H1 (cell line): ENCODE measurements around the gene NDUFAF3. TPM values are rescaled to one million over a fixed set of nuclear protein-coding genes. Genes with fewer than 3 reads are reported as not detected.
A peak's percentile ranks its signal among the peaks of the same experiment; 100 is the strongest.

ENCODE experiments used
- ATF2 ChIP-seq: IDR thresholded peaks from 2 replicates; pipeline ENCODE4 v1.6.1; 2012; ENCODE audit warnings: low read length, inconsistent platforms
- KDM1A ChIP-seq: fragments of 200-600, 300-600 bp; sonication (generic); IDR thresholded peaks from 2 replicates; pipeline ENCODE4 v1.7.1; 2016; ENCODE audit warnings: mild to moderate bottlenecking, low read length, borderline replicate concordance
- polyA plus RNA-seq, 7 experiments: library from polyadenylated mRNA; depleted of rRNA in 3 of 7; stranded (reverse) in 5 of 7; unstranded in 2 of 7; fragments of >200 nt in 5 of 7; fragments of 200-250 nt in 2 of 7; gene quantifications; 1 replicate in 5 of 7; 2 replicates in 1 of 7; 4 replicates in 1 of 7; pipeline versions ENCODE4 v1.2.1 to v1.2.3, GENCODE V29; 2011 to 2013; ENCODE audit warnings: missing spikeins in 2 of 7, mixed read lengths in 2 of 7
- total RNA-seq: library from RNA; stranded (reverse); fragmentation: NEBNext Ultra II Directional; extraction: Animal tissue kit (Norgen Biotek cat#: 25700); gene quantifications from 2 replicates; pipeline ENCODE4 v1.2.1, GENCODE V29; 2021

The NDUFAF3 gene
- total and polyA plus RNA-seq, 2 of the 8 experiments (the other 6 are each of a cell fraction or from before 2014, with no cell fraction given): 27.8 to 45.5 TPM

- peak; percentile 55; the same call in 1 of the 2 replicates for TF ChIP-seq ATF2
- TF ChIP-seq KDM1A: no peak
Observed at GRCh38 chr3:49021813-49022687, at the start of gene NDUFAF3 (continued).
